HepG2 (cell line): ENCODE measurements around the gene SORBS2. TPM values are rescaled to one million over a fixed set of nuclear protein-coding genes. Genes with fewer than 3 reads are reported as not detected.

ENCODE experiments used
- ATAC-seq: fragments of 200-7000 bp; cut with Tn5 transposase; 3 replicates; pipeline ENCODE4 v1.9.1; 2020; ENCODE audit warnings: mild to moderate bottlenecking, moderate library complexity
- BruUV-seq: library from RNA; stranded (reverse); fragments of 400-500 nt; replicated peaks from 2 replicates; lab custom pipeline; 2021; lab: Mats Ljungman, UMichigan
- CTCF ChIA-PET: fragments of 300-600 bp; formaldehyde crosslinking; extraction: SDS; loops from one replicate; lab custom pipeline; 2021; ENCODE audit warnings: low total read pairs, inconsistent platforms, low intra/inter-chr PET ratio; lab: Yijun Ruan, JAX
- POLR2A ChIA-PET: fragments of 350-600 bp; sonication (Branson Sonifier 250); formaldehyde crosslinking; loops from one replicate; lab custom pipeline; 2020; ENCODE audit warnings: antibody characterized with exemption, inconsistent platforms; lab: Yijun Ruan, JAX
- DNase-seq: peaks from one replicate; pipeline ENCODE4 v3.0.0-alpha.2; 2015; ENCODE audit warnings: low spot score
- FAIRE-seq: peaks from 3 replicates; lab custom pipeline; 2011; peaks lifted over from hg19 to GRCh38; lab: Jason Lieb, UNC
- H2AFZ ChIP-seq: one replicate; pipeline ENCODE4 v1.6.1; 2011; ENCODE audit warnings: low read length, inconsistent platforms
- H3K27ac ChIP-seq: fragments of 300-600 bp; 3 replicates; pipeline ENCODE4 v1.8.0; 2011; ENCODE audit warnings: mixed run types, mild to moderate bottlenecking, mixed read lengths, low read length, inconsistent platforms; ENCODE audit not compliant: insufficient read depth; ENCODE audit errors: extremely low read length
- H3K27me3 ChIP-seq, 2 experiments: fragments of 200-600 bp in 1 of 2; 2 replicates in 1 of 2; 3 replicates in 1 of 2; pipeline versions ENCODE4 v1.6.0 to v1.8.0; 2011; ENCODE audit warnings: low read length in 2 of 2, mild to moderate bottlenecking in 2 of 2, moderate library complexity in 2 of 2, inconsistent platforms in 1 of 2; ENCODE audit not compliant: insufficient read depth in 2 of 2, control insufficient read depth in 1 of 2
- H3K36me3 ChIP-seq, 2 experiments: fragments of 200-600 bp in 1 of 2; replicated peaks in 1 of 2; 2 replicates in 1 of 2; 3 replicates in 1 of 2; pipeline versions ENCODE4 v1.5.1 to v1.8.0; 2011; ENCODE audit warnings: low read length in 2 of 2, inconsistent platforms in 1 of 2; ENCODE audit not compliant: insufficient read depth in 2 of 2, control insufficient read depth in 1 of 2
- H3K4me1 ChIP-seq: 2 replicates; pipeline ENCODE4 v1.5.1; 2012; ENCODE audit warnings: low read length, inconsistent platforms; ENCODE audit not compliant: insufficient read depth
- H3K4me2 ChIP-seq: 2 replicates; pipeline ENCODE4 v1.6.0; 2011; ENCODE audit warnings: low read depth, low read length, inconsistent platforms
- H3K4me3 ChIP-seq, 3 experiments: fragments of 200-600 bp in 1 of 3; sonication (generic), shearing (Covaris generic) in 1 of 3; replicated peaks in 1 of 3; 2 replicates each; pipeline ENCODE4 v1.5.1; 2011 to 2016; ENCODE audit warnings: low read length in 3 of 3, inconsistent platforms in 2 of 3, low read depth in 2 of 3, mild to moderate bottlenecking in 2 of 3, control low read depth in 1 of 3, mixed read lengths in 1 of 3; ENCODE audit not compliant: insufficient read depth in 1 of 3
- H3K79me2 ChIP-seq: one replicate; pipeline ENCODE4 v1.6.1; 2011; ENCODE audit warnings: low read length, inconsistent platforms; ENCODE audit not compliant: insufficient read depth
- H3K9ac ChIP-seq: 2 replicates; pipeline ENCODE4 v1.6.0; 2011; ENCODE audit warnings: mild to moderate bottlenecking, low read depth, low read length, inconsistent platforms; ENCODE audit not compliant: insufficient read depth
- H3K9me3 ChIP-seq: 2 replicates; pipeline ENCODE4 v1.5.1; 2012; ENCODE audit warnings: mild to moderate bottlenecking, low read length
- H4K20me1 ChIP-seq: 2 replicates; pipeline ENCODE4 v1.6.0; 2011; ENCODE audit warnings: inconsistent platforms, mild to moderate bottlenecking, low read length, moderate library complexity; ENCODE audit not compliant: insufficient read depth
- MAZ ChIP-seq, 2 experiments: sonication (generic) in 1 of 2; formaldehyde crosslinking in 1 of 2; IDR thresholded peaks; 2 replicates each; pipeline versions ENCODE4 v1.5.0 to v1.6.1; 2012 to 2020; ENCODE audit warnings: low read depth in 2 of 2, mild to moderate bottlenecking in 2 of 2, borderline replicate concordance in 1 of 2, improper control_type of control experiment in 1 of 2, low read length in 1 of 2, missing genetic modification reagents in 1 of 2, moderate library complexity in 1 of 2
- PLRG1 ChIP-seq: fragments of 450-650 bp; conservative IDR thresholded peaks from 2 replicates; pipeline ENCODE4 v1.6.1; 2016
- SIN3B ChIP-seq: fragments of 150-350 bp; IDR thresholded peaks from 2 replicates; pipeline ENCODE4 v1.6.1; 2014; ENCODE audit warnings: low read length
- SMAD3 ChIP-seq: sonication (generic); formaldehyde crosslinking; IDR thresholded peaks from 2 replicates; pipeline ENCODE4 v1.4.0; 2020; ENCODE audit warnings: missing genetic modification reagents
- SP140L ChIP-seq: sonication (generic); formaldehyde crosslinking; IDR thresholded peaks from 2 replicates; pipeline ENCODE4 v1.4.0; 2020; ENCODE audit warnings: missing genetic modification reagents, borderline replicate concordance
- WGBS: methylation state at CpG from one replicate; pipeline ENCODE4 v1.1.6; 2017; ENCODE audit warnings: low lambda C conversion rate; 5-methylcytosine and 5-hydroxymethylcytosine counted together
- in situ Hi-C: cut with HindIII; loops from 2 replicates; pipeline ENCODE4 v1.10.0; 2017; ENCODE audit warnings: low pct_unique_long_range_greater_than_20kb; ENCODE audit not compliant: extremely low pct_ligation_motif_present
- intact Hi-C: fragments of 100-400 bp; cut with micrococcal nuclease; formaldehyde crosslinking; loops from one replicate; pipeline ENCODE4 v1.10.0; 2022; ENCODE audit not compliant: unreplicated experiment
- polyA plus RNA-seq, 8 experiments: library from polyadenylated mRNA; depleted of rRNA in 3 of 8; stranded (reverse) in 7 of 8; unstranded in 1 of 8; fragments of >200 nt; fragmentation: Illumina TruSeq in 4 of 8; extraction: Trizol in 4 of 8; gene quantifications; 2 replicates each; pipeline versions ENCODE4 v1.2.1 to v1.2.3, GENCODE V29; 2011 to 2016; ENCODE audit warnings: low read depth in 4 of 8, missing spikeins in 1 of 8, mixed read lengths in 1 of 8; ENCODE audit not compliant: insufficient read depth in 1 of 8
- total RNA-seq, 5 experiments: library from RNA; depleted of rRNA; stranded (reverse); fragments of >200 nt; fragmentation: Illumina TruSeq; extraction: Trizol; gene quantifications; 2 replicates each; pipeline ENCODE4 v1.2.3, GENCODE V29; 2016; ENCODE audit warnings: low read depth in 1 of 5
- TF ChIP-seq, protein P1 (sequence below): sonication (generic); formaldehyde crosslinking; IDR thresholded peaks from 2 replicates; pipeline ENCODE4 v1.8.1; 2023; ENCODE audit warnings: missing genetic modification reagents, mild to moderate bottlenecking, borderline replicate concordance
- TF ChIP-seq, protein P2 (sequence below): sonication (generic); formaldehyde crosslinking; IDR thresholded peaks from 2 replicates; pipeline ENCODE4 v1.4.0; 2020; ENCODE audit warnings: mild to moderate bottlenecking, missing genetic modification reagents, borderline replicate concordance

The SORBS2 gene
- total and polyA plus RNA-seq, 2 of the 13 experiments (the other 11 are each of a cell fraction or from before 2014, with no cell fraction given): 25.0 to 80.5 TPM

DNA sequence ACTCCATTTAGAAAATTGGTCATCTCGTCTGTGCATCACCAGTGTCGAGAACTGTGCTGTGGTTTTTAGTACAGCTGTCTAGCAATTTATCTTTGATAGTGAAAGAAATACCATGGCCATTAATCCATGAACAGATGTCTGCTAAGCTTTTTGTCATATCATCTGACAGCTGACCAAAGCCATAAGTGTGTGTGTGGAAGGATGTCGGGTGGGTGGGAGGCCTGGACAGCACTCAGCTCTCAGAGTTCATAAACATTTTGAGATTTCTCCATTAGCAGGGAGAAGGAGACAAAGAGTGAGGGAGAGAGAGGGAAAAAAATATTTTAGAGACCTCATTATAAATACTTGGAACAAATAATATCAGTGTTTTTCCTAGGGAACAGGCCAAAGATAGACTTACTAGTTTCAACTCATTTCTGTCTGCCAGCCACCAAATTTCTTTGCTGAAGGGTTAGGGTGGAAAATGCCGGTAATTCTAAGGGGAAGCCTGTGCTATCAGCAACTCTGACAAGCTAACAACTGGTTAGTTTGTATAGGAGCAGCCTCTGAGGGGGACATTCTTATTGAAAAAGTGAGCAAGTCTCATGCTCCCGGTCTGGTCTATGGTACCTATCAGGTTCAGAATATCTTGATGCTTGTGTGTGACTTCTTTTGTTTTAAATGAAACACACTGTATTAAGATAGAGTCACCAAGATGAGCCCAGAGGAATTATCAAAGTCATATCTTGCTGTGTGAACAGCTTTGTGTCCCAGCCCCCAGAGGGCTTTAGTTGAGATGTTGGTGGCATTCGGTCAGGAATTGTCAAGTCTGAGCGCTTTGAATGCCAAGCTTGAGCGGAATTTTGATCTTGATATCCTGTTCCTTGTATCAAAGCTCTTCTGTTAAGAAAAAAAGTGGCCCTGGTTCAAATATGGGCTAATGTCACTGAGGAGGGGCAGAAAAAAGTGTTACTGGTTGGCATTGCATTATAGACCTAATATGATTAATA is 234.7 kb downstream of the SORBS2 start:
- Histone ChIP-seq H3K36me3 (no peaks in the 10 kb centered on the region), H4K20me1 (no peaks in the 10 kb centered on the region), H3K9ac (no peak overlapping the region), H2AFZ (no peak overlapping the region), H3K4me2 (no peak overlapping the region), H3K4me1 (peaks cover 10% of the 10 kb centered on the region), H3K27me3 (peaks cover 2 to 12% of the 10 kb centered on the region in 2 experiments; a peak in 3 of 5 replicates), H3K79me2 (no peaks in the 10 kb centered on the region), H3K4me3 (no peak overlapping the region), H3K9me3 (no peaks in the 10 kb centered on the region), H3K27ac (no peak overlapping the region)
- ATAC-seq (no peak), FAIRE-seq (no peak), DNase-seq (no peak)
- ChIA-PET CTCF (no interaction called here), POLR2A (interaction anchor here (2.5 kb wide), 1 partner anchor 10 kb away, joined by 9 read pairs; no protein-coding TSS in a partner anchor)
- TF ChIP-seq SIN3B: no peak
- TF ChIP-seq MAZ (IDR thresholded peaks at IDR 0.05; ENCODE audit: borderline replicate concordance, low read depth, low read length): no peak
- no peak for TF ChIP-seq MAZ (CRISPR knock-in tag; IDR thresholded peaks at IDR 0.05; ENCODE audit: low read depth)
- no peak for TF ChIP-seq SMAD3 (CRISPR knock-in tag)
- no peak for TF ChIP-seq PLRG1
- TF ChIP-seq SP140L: no peak
- TF ChIP-seq, protein P1, sequence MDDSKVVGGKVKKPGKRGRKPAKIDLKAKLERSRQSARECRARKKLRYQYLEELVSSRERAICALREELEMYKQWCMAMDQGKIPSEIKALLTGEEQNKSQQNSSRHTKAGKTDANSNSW (CRISPR knock-in tag): no peak
- TF ChIP-seq, protein P2, sequence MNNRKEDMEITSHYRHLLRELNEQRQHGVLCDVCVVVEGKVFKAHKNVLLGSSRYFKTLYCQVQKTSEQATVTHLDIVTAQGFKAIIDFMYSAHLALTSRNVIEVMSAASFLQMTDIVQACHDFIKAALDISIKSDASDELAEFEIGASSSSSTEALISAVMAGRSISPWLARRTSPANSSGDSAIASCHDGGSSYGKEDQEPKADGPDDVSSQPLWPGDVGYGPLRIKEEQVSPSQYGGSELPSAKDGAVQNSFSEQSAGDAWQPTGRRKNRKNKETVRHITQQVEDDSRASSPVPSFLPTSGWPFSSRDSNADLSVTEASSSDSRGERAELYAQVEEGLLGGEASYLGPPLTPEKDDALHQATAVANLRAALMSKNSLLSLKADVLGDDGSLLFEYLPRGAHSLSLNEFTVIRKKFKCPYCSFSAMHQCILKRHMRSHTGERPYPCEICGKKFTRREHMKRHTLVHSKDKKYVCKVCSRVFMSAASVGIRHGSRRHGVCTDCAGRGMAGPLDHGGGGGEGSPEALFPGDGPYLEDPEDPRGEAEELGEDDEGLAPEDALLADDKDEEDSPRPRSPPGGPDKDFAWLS (CRISPR knock-in tag): no peak
- no TSS peak for BruUV-seq
- in situ Hi-C loops: no loop called here
- WGBS: 24% methylated on average over 7 of the region's 8 CpGs
- intact Hi-C loops: no loop called here
